CD4-positive, alpha-beta T cell treated with Interleukin-6 for 4 hours (primary cell): Measurements from ENCODE around the gene CCN2.
A peak's percentile ranks its signal among the peaks of the same experiment; 100 is the strongest.
"Not testable (repeated sequence)": the region's sequence is repeated elsewhere in the genome, so short reads cannot be mapped to it uniquely, and the experiment has no call there.

Experiments
- DNase-seq: peaks from one replicate; pipeline ENCODE4 v3.0.0-alpha.2; 2020; ENCODE audit warnings: mixed read lengths

CCN2 gene

GRCh38 chr6:131937703-131938631, 13.2 kb downstream of the CCN2 start:
- DNase-seq = no peak

- no peak for DNase-seq
Observed at GRCh38 chr6:131937226-131937625, 13.9 kb downstream of the CCN2 start.

- no peak for DNase-seq
Observed at GRCh38 chr6:131936156-131936555, 15.0 kb downstream of the CCN2 start.

GRCh38 chr6:131931063-131931750, 20.0 kb downstream of the CCN2 start:
- no peak for DNase-seq

GRCh38 chr6:131929976-131930375, 21.2 kb downstream of the CCN2 start:
- no peak for DNase-seq

GRCh38 chr6:131929264-131929663, 21.9 kb downstream of the CCN2 start:
- no peak for DNase-seq

- DNase-seq = no peak
Observed at GRCh38 chr6:131924881-131925474, 26.2 kb downstream of the CCN2 start.

- DNase-seq = no peak
Observed at GRCh38 chr6:131923356-131923755, 27.8 kb downstream of the CCN2 start.

- DNase-seq = no peak
Observed at GRCh38 chr6:131920656-131921055, 30.5 kb downstream of the CCN2 start.

- DNase-seq = no peak
Observed at GRCh38 chr6:131918650-131919355, 32.4 kb downstream of the CCN2 start.

GRCh38 chr6:131917763-131918649, 33.2 kb downstream of the CCN2 start:
- DNase-seq = no peak

GRCh38 chr6:131917318-131917717, 33.9 kb downstream of the CCN2 start:
- no peak for DNase-seq

- DNase-seq = no peak
Observed at GRCh38 chr6:131916847-131917246, 34.3 kb downstream of the CCN2 start.

- not testable (repeated sequence) for DNase-seq
Observed at GRCh38 chr6:131916091-131916796, 34.9 kb downstream of the CCN2 start.

- DNase-seq = peak; percentile 51
Observed at GRCh38 chr6:131914967-131915751, 36.0 kb downstream of the CCN2 start.

GRCh38 chr6:131914234-131914633, 36.9 kb downstream of the CCN2 start:
- no peak for DNase-seq

- no peak for DNase-seq
Observed at GRCh38 chr6:131911951-131912350, 39.2 kb downstream of the CCN2 start.

- DNase-seq = no peak
Observed at GRCh38 chr6:131910956-131911355, 40.2 kb downstream of the CCN2 start.

- DNase-seq = no peak
Observed at GRCh38 chr6:131910219-131910589, 41.0 kb downstream of the CCN2 start.

- DNase-seq = peak; percentile 70
Observed at GRCh38 chr6:131909408-131910218, 41.6 kb downstream of the CCN2 start.
